Mesothelial cell of epicardium (in vitro differentiated cells): ENCODE data around the gene COL6A6. TPM values are rescaled to one million over a fixed set of nuclear protein-coding genes. Genes with fewer than 3 reads are reported as not detected.

Experiments
- DNase-seq, 2 experiments: peaks; one replicate each; pipeline ENCODE4 v3.0.0; 2021; ENCODE audit warnings: low spot score in 2 of 2; ENCODE audit not compliant: unreplicated experiment in 2 of 2
- H3K27ac Mint-ChIP-seq: 2 replicates; pipeline ENCODE4 v1.8.0; 2021; ENCODE audit warnings: mixed read lengths
- H3K27me3 Mint-ChIP-seq: 2 replicates; pipeline ENCODE4 v1.8.0; 2021; ENCODE audit warnings: low read depth, mixed read lengths
- H3K36me3 Mint-ChIP-seq: 2 replicates; pipeline ENCODE4 v1.8.0; 2021; ENCODE audit warnings: mixed read lengths
- H3K4me1 Mint-ChIP-seq: 2 replicates; pipeline ENCODE4 v1.8.0; 2021; ENCODE audit warnings: mixed read lengths
- H3K4me3 Mint-ChIP-seq: 2 replicates; pipeline ENCODE4 v1.8.0; 2021; ENCODE audit warnings: mild to moderate bottlenecking, moderate library complexity, mixed read lengths
- H3K9me3 Mint-ChIP-seq: 2 replicates; pipeline ENCODE4 v1.8.0; 2021; ENCODE audit warnings: mixed read lengths
- CTCF ChIP-seq: fragments of 200-600 bp; sonication (generic); IDR thresholded peaks from one replicate; pipeline ENCODE4 v1.5.0; 2021; ENCODE audit warnings: antibody characterized with exemption; ENCODE audit not compliant: unreplicated experiment
- total RNA-seq: library from RNA; stranded (reverse); gene quantifications from 3 replicates; pipeline ENCODE4 v1.2.1, GENCODE V29; 2021

The COL6A6 gene
- total RNA-seq, 1 donor from 2014 or later: 13.3 TPM

GRCh38 chr3:130557336-130558035 lies 40.5 kb downstream of the COL6A6 start:
- Mint-ChIP-seq H3K4me3 (no peak overlapping the region), H3K36me3 (no peaks in the 10 kb centered on the region), H3K4me1 (peaks cover 20% of the 10 kb centered on the region), H3K9me3 (no peaks in the 10 kb centered on the region), H3K27ac (peak overlapping the region; percentile 48), H3K27me3 (no peaks in the 10 kb centered on the region)
- no peak for TF ChIP-seq CTCF
- DNase-seq: no peak

GRCh38 chr3:130558366-130558765 lies 41.4 kb downstream of the COL6A6 start:
- H3K4me1 Mint-ChIP-seq: peaks cover 20% of the 10 kb centered on the region
- no peaks in the 10 kb centered on the region for H3K9me3 Mint-ChIP-seq
- no peak for TF ChIP-seq CTCF
- no peaks in the 10 kb centered on the region for H3K27me3 Mint-ChIP-seq
- no peak for DNase-seq
- H3K27ac Mint-ChIP-seq: peak overlapping the region; percentile 14
- no peaks in the 10 kb centered on the region for H3K36me3 Mint-ChIP-seq
- H3K4me3 Mint-ChIP-seq: no peak overlapping the region

GRCh38 chr3:130565224-130565623 lies 48.2 kb downstream of the COL6A6 start:
- no peak for TF ChIP-seq CTCF
- H3K27me3 Mint-ChIP-seq: no peaks in the 10 kb centered on the region
- no peaks in the 10 kb centered on the region for H3K4me1 Mint-ChIP-seq
- no peak overlapping the region for H3K27ac Mint-ChIP-seq
- no peak overlapping the region for H3K4me3 Mint-ChIP-seq
- no peak for DNase-seq
- no peaks in the 10 kb centered on the region for H3K36me3 Mint-ChIP-seq
- H3K9me3 Mint-ChIP-seq: no peaks in the 10 kb centered on the region

Other genes starting within 250 kb of the COL6A6 start
- 0.04 to 0.09 TPM (median 0.07 TPM) in 3 replicates for gene COL6A5, start 171.5 kb upstream of the COL6A6 start, total RNA-seq
- gene PIK3R4, start 229.7 kb downstream of the COL6A6 start, total RNA-seq: 24.7 to 27.6 TPM (median 26.6 TPM) in 3 replicates